Measurements from ENCODE around the gene MPO.

MPO gene

GRCh38 chr17:58271216-58271931 is 9.4 kb downstream of the MPO start (continued):
- TF ChIP-seq ZNF8 (CRISPR knock-in tag; IDR thresholded peaks at IDR 0.05) (no peak), TSHZ2 (CRISPR knock-in tag; IDR thresholded peaks at IDR 0.05) (no peak), GLIS3 (CRISPR knock-in tag; IDR thresholded peaks at IDR 0.05) (no peak), TOX (CRISPR knock-in tag; IDR thresholded peaks at IDR 0.05; ENCODE audit: borderline replicate concordance) (no peak), SNAI2 (CRISPR knock-in tag; IDR thresholded peaks at IDR 0.05) (no peak), TCF4 (CRISPR knock-in tag; IDR thresholded peaks at IDR 0.05; ENCODE audit: borderline replicate concordance) (no peak), ZNF70 (CRISPR knock-in tag; IDR thresholded peaks at IDR 0.05) (no peak)

GRCh38 chr17:58270476-58271215 is 10.1 kb downstream of the MPO start:
- no peak for TF ChIP-seq CSDC2 (CRISPR knock-in tag; IDR thresholded peaks at IDR 0.05)
- TF ChIP-seq ISL1 (CRISPR knock-in tag; IDR thresholded peaks at IDR 0.05) = no peak
- TF ChIP-seq RARB (CRISPR knock-in tag; IDR thresholded peaks at IDR 0.05) = no peak
- TF ChIP-seq ZC3H10 (CRISPR knock-in tag; IDR thresholded peaks at IDR 0.05) = no peak
- no peak for TF ChIP-seq ZNF565 (CRISPR knock-in tag; conservative IDR thresholded peaks at IDR 0.05; ENCODE audit: low read depth)
- no peak for TF ChIP-seq ZNF70 (CRISPR knock-in tag; IDR thresholded peaks at IDR 0.05)
- TF ChIP-seq SNAI2 (CRISPR knock-in tag; IDR thresholded peaks at IDR 0.05) = no peak
- TF ChIP-seq ZFP3 (CRISPR knock-in tag; IDR thresholded peaks at IDR 0.05) = no peak
- no peak for TF ChIP-seq BACH2 (CRISPR knock-in tag; IDR thresholded peaks at IDR 0.05; ENCODE audit: borderline replicate concordance)
- TF ChIP-seq POU6F1 (CRISPR knock-in tag; IDR thresholded peaks at IDR 0.05; ENCODE audit: borderline replicate concordance, low read depth) = no peak
- TF ChIP-seq CSRNP3 (CRISPR knock-in tag; IDR thresholded peaks at IDR 0.05) = no peak
- TF ChIP-seq ARNTL (CRISPR knock-in tag; IDR thresholded peaks at IDR 0.05; ENCODE audit: borderline replicate concordance, low read depth) = no peak
- no peak for TF ChIP-seq TSHZ2 (CRISPR knock-in tag; IDR thresholded peaks at IDR 0.05)
- no peak for TF ChIP-seq ZFP30 (CRISPR knock-in tag; IDR thresholded peaks at IDR 0.05)
- no peak for TF ChIP-seq ESRRG (CRISPR knock-in tag; IDR thresholded peaks at IDR 0.05)
- no peak; the same call in 2 of the 3 replicates for ATAC-seq

GRCh38 chr17:58269557-58270291 is 11.0 kb downstream of the MPO start:
- no peak for ATAC-seq
- TF ChIP-seq GLIS3 (CRISPR knock-in tag; IDR thresholded peaks at IDR 0.05) (no peak), ARNTL (CRISPR knock-in tag; IDR thresholded peaks at IDR 0.05; ENCODE audit: borderline replicate concordance, low read depth) (no peak), ZFP3 (CRISPR knock-in tag; IDR thresholded peaks at IDR 0.05) (no peak)

All from SK-N-SH treated with all-trans-retinoic acid at 6 μM for 48 hours (cell line).